BLaER1 (cell line): ENCODE measurements around the gene KMT2E.
A peak's percentile ranks its signal among the peaks of the same experiment; 100 is the strongest.

Source experiments
- H3K27ac ChIP-seq: shearing (Covaris generic); formaldehyde crosslinking; 2 replicates; pipeline ENCODE4 v1.8.1; 2022
- H3K27me3 ChIP-seq: shearing (Covaris generic); formaldehyde crosslinking; 2 replicates; pipeline ENCODE4 v1.8.1; 2022
- H3K36me3 ChIP-seq: shearing (Covaris generic); formaldehyde crosslinking; 2 replicates; pipeline ENCODE4 v1.8.1; 2022
- H3K4me1 ChIP-seq: shearing (Covaris generic); formaldehyde crosslinking; 2 replicates; pipeline ENCODE4 v1.8.1; 2022
- H3K4me2 ChIP-seq: shearing (Covaris generic); formaldehyde crosslinking; 2 replicates; pipeline ENCODE4 v1.8.1; 2022
- H3K4me3 ChIP-seq: shearing (Covaris generic); formaldehyde crosslinking; 2 replicates; pipeline ENCODE4 v1.8.1; 2022
- H3K9ac ChIP-seq: shearing (Covaris generic); formaldehyde crosslinking; 2 replicates; pipeline ENCODE4 v1.8.1; 2022
- H3K9me3 ChIP-seq: shearing (Covaris generic); formaldehyde crosslinking; 2 replicates; pipeline ENCODE4 v1.8.1; 2022
- H4K20me1 ChIP-seq: shearing (Covaris generic); formaldehyde crosslinking; 2 replicates; pipeline ENCODE4 v1.8.1; 2022
- Cebpa-rat ChIP-seq: shearing (Covaris generic); IDR thresholded peaks from 2 replicates; pipeline ENCODE4 v1.8.1; 2022

KMT2E gene

GRCh38 chr7:105006367-105007136, 7.5 kb upstream of the KMT2E start:
- Histone ChIP-seq H3K4me3 (no peak overlapping the region), H3K9ac (no peak overlapping the region), H4K20me1 (peaks cover 34% of the 10 kb centered on the region), H3K27ac (no peak overlapping the region), H3K4me1 (peaks cover 73% of the 10 kb centered on the region), H3K9me3 (peaks cover 30% of the 10 kb centered on the region), H3K27me3 (no peaks in the 10 kb centered on the region), H3K36me3 (peaks cover 69% of the 10 kb centered on the region), H3K4me2 (0 out of 2 replicates have a peak overlapping the region, but pooled peaks have one; percentile 2)
- TF ChIP-seq Cebpa-rat = no peak

DNA sequence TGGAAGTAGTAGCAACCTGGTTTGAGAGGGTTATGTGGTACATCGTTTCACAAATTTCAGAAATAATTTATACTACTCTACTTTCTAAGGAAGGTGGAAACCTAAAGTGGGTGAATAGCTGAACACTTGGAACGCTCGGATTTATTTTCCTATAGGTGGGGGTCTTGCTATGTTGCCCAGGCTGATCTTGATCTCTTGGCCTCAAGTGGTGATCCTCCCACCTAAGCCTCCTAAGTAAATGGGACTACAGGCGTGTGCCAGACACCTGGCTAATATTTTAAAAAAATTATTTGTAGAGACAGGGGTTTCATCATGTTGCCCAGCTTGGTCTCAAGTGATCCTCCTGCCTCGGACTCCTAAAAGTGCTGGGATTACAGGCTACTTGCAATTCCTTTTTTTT, 6.7 kb upstream of the KMT2E start:
- H3K4me2 ChIP-seq = peak overlapping the region; percentile 93; the same call in 1 of the 2 replicates
- H3K36me3 ChIP-seq = peaks cover 65% of the 10 kb centered on the region
- no peak overlapping the region for H3K9ac ChIP-seq
- peaks cover 27% of the 10 kb centered on the region for H3K9me3 ChIP-seq
- H3K27me3 ChIP-seq = no peaks in the 10 kb centered on the region
- H3K4me3 ChIP-seq = no peak overlapping the region
- H4K20me1 ChIP-seq = peaks cover 34% of the 10 kb centered on the region
- no peak for TF ChIP-seq Cebpa-rat
- no peak overlapping the region for H3K27ac ChIP-seq
- H3K4me1 ChIP-seq = peaks cover 66% of the 10 kb centered on the region

DNA sequence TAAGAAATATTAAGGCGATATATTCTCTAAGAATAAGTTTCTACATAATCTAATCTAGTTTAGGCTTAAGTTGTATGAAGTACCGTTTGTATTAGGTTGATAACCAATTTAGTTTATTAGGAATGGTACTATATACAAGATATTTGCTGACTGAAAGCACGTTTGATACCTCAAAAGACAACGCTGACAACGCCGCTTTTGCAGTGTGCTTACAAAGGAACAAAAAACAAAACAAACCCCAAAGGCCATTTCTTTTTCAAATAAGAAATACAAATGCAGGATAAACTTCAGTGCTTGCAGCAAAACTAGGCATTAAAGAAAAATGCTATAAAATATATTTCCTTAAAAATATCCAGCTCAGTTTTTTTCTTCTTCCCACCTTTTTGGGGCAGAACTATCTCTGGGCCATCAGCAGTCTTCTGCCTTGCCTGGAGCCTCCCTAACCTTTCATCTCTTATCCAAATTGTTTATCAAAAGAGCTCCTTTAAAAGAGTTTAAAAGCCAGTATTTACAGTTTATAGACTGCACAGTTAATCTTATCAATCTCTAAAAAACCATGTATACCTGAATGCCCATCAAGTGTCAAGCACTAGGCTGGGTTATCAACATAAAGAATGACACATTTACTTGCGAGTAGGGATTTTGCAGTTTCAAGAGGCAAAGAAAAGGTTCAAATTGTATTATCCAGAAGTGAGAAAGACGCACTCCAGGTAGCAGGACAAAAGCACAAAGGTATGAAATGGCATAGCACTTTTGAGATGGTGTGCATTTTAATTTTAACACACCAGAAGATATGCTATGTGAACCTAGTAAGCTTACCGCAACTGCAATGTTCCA, 4.1 kb upstream of the KMT2E start:
- Histone ChIP-seq H3K27ac (peak overlapping the region; percentile 99), H3K36me3 (peaks cover 45% of the 10 kb centered on the region), H3K4me2 (peak overlapping the region; percentile 93), H3K4me3 (peak overlapping the region; percentile 85), H3K9ac (peak overlapping the region; percentile 98), H3K4me1 (peaks cover 49% of the 10 kb centered on the region), H4K20me1 (peaks cover 34% of the 10 kb centered on the region), H3K9me3 (peaks cover 13% of the 10 kb centered on the region), H3K27me3 (no peaks in the 10 kb centered on the region)
- TF ChIP-seq Cebpa-rat = no peak

DNA sequence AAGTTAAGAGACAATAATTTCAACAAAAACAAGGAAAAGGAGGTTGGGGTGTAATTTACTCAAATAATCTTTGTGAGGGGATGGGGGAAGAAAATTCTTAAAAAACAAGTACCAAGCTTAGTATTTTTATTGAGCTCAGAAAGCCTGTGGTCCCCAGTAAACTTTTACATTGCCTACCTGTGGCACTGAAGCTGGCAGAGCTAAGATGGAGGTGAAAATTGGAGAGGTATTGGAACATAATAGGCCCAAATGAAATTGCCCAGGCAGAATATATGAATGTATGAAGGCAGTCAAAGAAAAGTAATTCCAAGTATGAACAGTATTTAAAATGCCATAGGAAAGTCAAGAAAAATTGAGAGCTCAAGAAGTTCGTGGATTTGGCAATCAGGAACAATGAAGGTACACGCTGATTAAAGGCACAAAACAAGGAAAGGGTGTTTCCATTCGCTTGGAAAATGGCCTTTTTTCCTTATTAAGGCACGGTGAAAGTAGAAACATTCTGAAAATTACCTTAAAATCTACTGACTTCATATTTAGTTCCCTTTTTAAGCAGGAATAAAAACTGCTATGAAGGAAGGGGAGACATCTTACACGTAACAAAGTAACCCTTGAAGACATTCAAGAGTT, 3.4 kb upstream of the KMT2E start:
- Histone ChIP-seq H3K4me2 (peak overlapping the region; percentile 93), H3K36me3 (peaks cover 37% of the 10 kb centered on the region), H3K4me1 (peaks cover 49% of the 10 kb centered on the region), H3K27me3 (no peaks in the 10 kb centered on the region), H3K4me3 (peak overlapping the region; percentile 85), H4K20me1 (peaks cover 37% of the 10 kb centered on the region), H3K9me3 (peaks cover 6% of the 10 kb centered on the region; the same call in 1 of the 2 replicates), H3K9ac (peak overlapping the region; percentile 98), H3K27ac (peak overlapping the region; percentile 99)
- TF ChIP-seq Cebpa-rat = no peak

DNA sequence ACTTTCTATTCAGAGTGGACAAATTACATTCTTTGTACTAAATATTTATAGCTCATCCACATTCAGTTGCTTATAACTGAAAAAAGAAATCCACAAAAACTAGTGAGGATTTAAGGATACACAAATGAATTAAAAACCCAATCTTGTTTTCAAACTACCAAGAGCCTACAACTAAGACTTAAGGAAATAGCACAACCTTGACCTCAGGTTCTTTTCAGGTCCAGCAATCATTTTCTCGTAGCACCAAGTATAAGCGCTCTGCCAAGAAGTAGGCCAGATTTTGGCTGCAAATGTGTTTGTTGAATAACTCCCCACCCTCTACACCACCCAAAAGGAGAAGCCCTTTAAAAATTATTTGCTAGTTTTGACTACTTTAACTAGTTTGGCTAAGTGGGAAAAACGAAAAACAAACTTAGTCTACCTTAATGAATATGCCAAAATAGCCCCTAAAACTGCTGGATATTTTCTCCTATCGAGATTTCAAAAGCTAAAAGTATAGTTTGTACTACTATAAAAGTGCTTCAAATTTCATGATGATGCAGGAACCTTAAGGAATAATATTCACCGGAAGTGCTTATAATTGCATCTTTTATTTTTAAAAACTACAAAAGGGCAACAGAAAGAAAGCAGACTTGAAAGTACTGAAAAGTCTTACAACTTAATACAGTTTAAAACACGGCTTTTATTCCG, 2.7 kb upstream of the KMT2E start:
- peak overlapping the region; percentile 85 for H3K4me3 ChIP-seq
- H3K27me3 ChIP-seq = no peaks in the 10 kb centered on the region
- H3K27ac ChIP-seq = peak overlapping the region; percentile 99
- peaks cover 39% of the 10 kb centered on the region for H4K20me1 ChIP-seq
- TF ChIP-seq Cebpa-rat = no peak
- H3K9me3 ChIP-seq = 0 out of 2 replicates have a peak, but pooled peaks cover under 1% of the 10 kb centered on the region
- peak overlapping the region; percentile 98 for H3K9ac ChIP-seq
- H3K36me3 ChIP-seq = peaks cover 31% of the 10 kb centered on the region
- H3K4me1 ChIP-seq = peaks cover 44% of the 10 kb centered on the region
- peak overlapping the region; percentile 93 for H3K4me2 ChIP-seq

GRCh38 chr7:105011831-105012502, 2.0 kb upstream of the KMT2E start:
- Histone ChIP-seq H3K27me3 (no peaks in the 10 kb centered on the region), H3K4me3 (peak overlapping the region; percentile 85), H3K27ac (peak overlapping the region; percentile 99), H3K9me3 (no peaks in the 10 kb centered on the region), H4K20me1 (peaks cover 39% of the 10 kb centered on the region), H3K36me3 (peaks cover 24% of the 10 kb centered on the region), H3K9ac (peak overlapping the region; percentile 98), H3K4me1 (peaks cover 38% of the 10 kb centered on the region), H3K4me2 (peak overlapping the region; percentile 93)
- TF ChIP-seq Cebpa-rat = no peak

DNA sequence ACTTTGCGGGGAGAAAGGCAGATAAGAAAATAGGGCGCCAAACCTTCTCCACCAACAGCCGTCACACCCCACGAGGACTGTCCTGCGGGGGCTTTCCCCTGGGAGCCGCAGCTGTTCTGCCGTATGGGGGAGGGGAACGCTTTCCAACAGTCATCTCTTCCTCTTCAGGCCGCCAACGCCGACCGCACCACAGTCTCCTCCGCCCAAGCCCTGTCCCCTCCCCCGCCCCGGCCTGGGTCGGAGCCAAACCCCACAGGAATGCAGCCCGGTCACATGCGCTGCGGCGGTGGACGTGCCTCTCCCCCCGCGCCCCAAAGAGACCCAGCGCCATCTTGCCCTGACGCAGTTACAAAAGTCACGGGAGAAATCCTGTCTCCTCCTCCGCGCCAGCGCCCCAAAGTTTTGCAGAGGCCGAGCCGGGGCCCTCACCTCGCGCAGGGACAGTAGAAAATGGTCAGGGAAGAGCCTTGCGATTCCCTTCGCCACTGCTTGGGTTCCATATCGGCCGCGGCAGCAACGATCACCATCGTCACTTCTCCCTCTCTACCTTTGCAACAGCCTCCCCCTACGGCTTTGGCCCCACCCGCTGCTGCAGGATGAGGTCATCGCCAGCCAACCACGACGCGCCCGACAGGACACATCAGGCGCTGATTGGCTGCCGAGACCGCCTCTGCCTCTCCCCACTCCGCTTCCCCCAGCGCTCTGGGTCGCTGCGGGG, 1.3 kb upstream of the KMT2E start:
- H3K9ac ChIP-seq = peak overlapping the region; percentile 98
- H3K4me3 ChIP-seq = peak overlapping the region; percentile 85
- H3K4me2 ChIP-seq = peak overlapping the region; percentile 93
- H3K36me3 ChIP-seq = peaks cover 17% of the 10 kb centered on the region
- H3K9me3 ChIP-seq = no peaks in the 10 kb centered on the region
- H3K27ac ChIP-seq = peak overlapping the region; percentile 99
- no peak for TF ChIP-seq Cebpa-rat
- no peaks in the 10 kb centered on the region for H3K27me3 ChIP-seq
- peaks cover 31% of the 10 kb centered on the region for H3K4me1 ChIP-seq
- peaks cover 39% of the 10 kb centered on the region for H4K20me1 ChIP-seq

DNA sequence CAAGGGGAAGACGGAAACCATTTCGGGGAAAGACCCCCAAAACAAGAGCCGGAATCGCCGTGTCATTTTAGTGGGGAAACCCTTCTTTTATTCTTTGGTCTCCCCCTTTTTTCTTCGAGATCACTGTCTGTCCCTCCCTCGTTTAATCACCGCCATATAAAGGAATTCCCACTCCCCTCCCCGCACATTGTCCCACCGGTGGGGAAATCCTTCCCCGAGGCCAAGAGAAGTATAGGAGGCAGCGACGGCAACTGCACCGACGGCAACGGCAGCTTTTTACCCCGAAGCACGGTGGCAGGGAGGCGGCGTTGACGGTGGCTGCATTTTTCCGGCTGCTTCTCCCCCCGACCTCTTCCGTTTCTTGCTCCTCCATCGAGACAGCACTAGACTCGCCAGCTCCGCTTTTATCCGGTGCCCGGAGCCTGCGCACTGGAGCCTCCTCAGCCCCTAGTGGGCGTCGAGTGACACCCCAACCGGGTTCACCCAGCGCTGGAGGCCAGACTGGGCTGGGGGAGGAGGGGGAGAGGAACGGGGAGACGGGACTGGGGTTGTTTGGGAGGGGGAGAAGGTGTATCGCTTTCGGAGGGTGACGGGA, 687 bp upstream of the KMT2E start:
- peak overlapping the region; percentile 99 for H3K27ac ChIP-seq
- H3K4me2 ChIP-seq = peak overlapping the region; percentile 79
- H3K9ac ChIP-seq = peak overlapping the region; percentile 98
- peak overlapping the region; percentile 85 for H3K4me3 ChIP-seq
- no peaks in the 10 kb centered on the region for H3K9me3 ChIP-seq
- no peak for TF ChIP-seq Cebpa-rat
- peaks cover 31% of the 10 kb centered on the region for H3K4me1 ChIP-seq
- peaks cover 39% of the 10 kb centered on the region for H4K20me1 ChIP-seq
- peaks cover 10% of the 10 kb centered on the region; the same call in 1 of the 2 replicates for H3K36me3 ChIP-seq
- no peaks in the 10 kb centered on the region for H3K27me3 ChIP-seq
